AG10803 (cell line): ENCODE data around the gene PPFIA2.

Source experiments
- DNase-seq: peaks from one replicate; pipeline ENCODE4 v3.0.0; 2010; ENCODE audit warnings: low read depth
- H3K4me3 ChIP-seq: 2 replicates; pipeline ENCODE4 v1.5.1; 2011; ENCODE audit warnings: mild to moderate bottlenecking, low read length, control low read depth
- CTCF ChIP-seq: conservative IDR thresholded peaks from 2 replicates; pipeline ENCODE4 v1.5.1; 2011; ENCODE audit warnings: mild to moderate bottlenecking, low read length, control low read depth, inconsistent platforms

Gene PPFIA2

GRCh38 chr12:81778719-81779118, 19.6 kb upstream of the PPFIA2 start:
- DNase-seq = no peak
- no peak overlapping the region for H3K4me3 ChIP-seq
- TF ChIP-seq CTCF = no peak

- H3K4me3 ChIP-seq = peak overlapping the region; percentile 53
- no peak for TF ChIP-seq CTCF
- peak; percentile 10 for DNase-seq
These were observed 545 bp downstream of the PPFIA2 start for GRCh38 chr12:81758421-81759189.

- DNase-seq = no peak
- TF ChIP-seq CTCF = no peak
- H3K4me3 ChIP-seq = peak overlapping the region; percentile 53
These were observed 1.3 kb downstream of the PPFIA2 start for GRCh38 chr12:81757731-81758365.

GRCh38 chr12:81729781-81730180, 29.4 kb downstream of the PPFIA2 start:
- DNase-seq = no peak
- TF ChIP-seq CTCF = no peak
- H3K4me3 ChIP-seq = no peak overlapping the region

GRCh38 chr12:81727391-81727790, 31.8 kb downstream of the PPFIA2 start:
- H3K4me3 ChIP-seq = no peak overlapping the region
- TF ChIP-seq CTCF = no peak
- DNase-seq = no peak

GRCh38 chr12:81726634-81727033, 32.5 kb downstream of the PPFIA2 start:
- no peak overlapping the region for H3K4me3 ChIP-seq
- DNase-seq = no peak

More at GRCh38 chr12:81726634-81727033, 32.5 kb downstream of the PPFIA2 start:
- no peak for TF ChIP-seq CTCF
